Prostate gland (tissue), 2 donors: ENCODE measurements around the gene POU2F1.

Experiments
- CTCF ChIP-seq, 4 experiments: fragments of 200-600 bp in 2 of 4; fragments of 450-650 bp in 2 of 4; sonication (generic) in 2 of 4; IDR thresholded peaks; 1 replicate in 3 of 4; 2 replicates in 1 of 4; pipeline ENCODE4 v1.5.1; 2016 to 2019; ENCODE audit warnings: antibody characterized with exemption in 4 of 4, mild to moderate bottlenecking in 2 of 4, moderate library complexity in 2 of 4
- POLR2A ChIP-seq: fragments of 450-650 bp; IDR thresholded peaks from one replicate; pipeline ENCODE4 v1.6.1; 2016; ENCODE audit warnings: antibody characterized with exemption, mild to moderate bottlenecking
- POLR2AphosphoS5 ChIP-seq: sonication (generic); formaldehyde crosslinking; IDR thresholded peaks from one replicate; pipeline ENCODE4 v1.6.1; 2017; ENCODE audit warnings: antibody characterized with exemption

GRCh38 chr1:167305706-167306277 is 85.1 kb downstream of the POU2F1 start:
- TF ChIP-seq CTCF (IDR thresholded peaks at IDR 0.05) (no peak), POLR2A (no peak), POLR2AphosphoS5 (no peak)
